Omental fat pad (tissue), 4 donors: ENCODE results near the gene FKRP. TPM values are rescaled to one million over a fixed set of nuclear protein-coding genes. Genes with fewer than 3 reads are reported as not detected.
A peak's percentile ranks its signal among the peaks of the same experiment; 100 is the strongest.

ENCODE experiments used
- ATAC-seq: fragments of 150-250 bp; one replicate; pipeline ENCODE4 v1.9.1; 2016; ENCODE audit warnings: mild to moderate bottlenecking, moderate library complexity; ENCODE audit not compliant: low FRiP score
- DNase-seq: peaks from one replicate; pipeline ENCODE4 v3.0.0-alpha.2; 2019; ENCODE audit warnings: low spot score
- total RNA-seq, 4 donors: library from RNA; depleted of rRNA; stranded (reverse); fragments of >200 nt; gene quantifications; one replicate each; pipeline ENCODE4 v1.1.0, GENCODE V29; 2016
- TF ChIP-seq, protein P1 (sequence below), 3 donors: fragments of 450-650 bp; IDR thresholded peaks; one replicate each; pipeline ENCODE4 v1.5.1; 2016 to 2017; ENCODE audit warnings: antibody characterized with exemption in 3 of 3, mild to moderate bottlenecking in 3 of 3, moderate library complexity in 2 of 3

FKRP gene
- total RNA-seq, 4 donors from 2014 or later = 9.2 to 20.5 (median 13.9) TPM

DNA sequence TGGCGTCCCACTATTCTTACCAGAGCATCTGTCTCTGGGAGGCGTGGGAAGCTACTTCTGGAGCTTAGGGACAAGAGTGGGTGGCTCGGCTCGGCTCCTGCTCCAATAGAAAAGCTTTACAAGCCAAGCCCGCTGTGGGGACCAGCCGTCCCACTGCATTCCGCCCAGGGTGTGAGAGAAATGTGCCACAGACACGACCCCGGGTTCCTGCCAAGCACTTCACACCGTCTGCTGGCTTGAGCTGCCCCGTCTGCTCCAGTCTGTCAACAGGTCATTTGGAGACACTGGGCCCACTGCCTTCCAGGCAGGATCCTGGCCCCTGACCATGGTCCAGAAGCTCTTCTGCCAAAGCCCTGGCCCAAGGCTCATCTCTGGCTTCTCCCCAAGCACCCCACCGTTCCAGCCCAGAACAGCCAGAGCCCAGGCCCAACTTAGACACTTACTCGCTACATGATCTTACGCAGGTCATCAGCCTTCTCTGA is 6.5 kb upstream of the FKRP start:
- TF ChIP-seq, protein P1, sequence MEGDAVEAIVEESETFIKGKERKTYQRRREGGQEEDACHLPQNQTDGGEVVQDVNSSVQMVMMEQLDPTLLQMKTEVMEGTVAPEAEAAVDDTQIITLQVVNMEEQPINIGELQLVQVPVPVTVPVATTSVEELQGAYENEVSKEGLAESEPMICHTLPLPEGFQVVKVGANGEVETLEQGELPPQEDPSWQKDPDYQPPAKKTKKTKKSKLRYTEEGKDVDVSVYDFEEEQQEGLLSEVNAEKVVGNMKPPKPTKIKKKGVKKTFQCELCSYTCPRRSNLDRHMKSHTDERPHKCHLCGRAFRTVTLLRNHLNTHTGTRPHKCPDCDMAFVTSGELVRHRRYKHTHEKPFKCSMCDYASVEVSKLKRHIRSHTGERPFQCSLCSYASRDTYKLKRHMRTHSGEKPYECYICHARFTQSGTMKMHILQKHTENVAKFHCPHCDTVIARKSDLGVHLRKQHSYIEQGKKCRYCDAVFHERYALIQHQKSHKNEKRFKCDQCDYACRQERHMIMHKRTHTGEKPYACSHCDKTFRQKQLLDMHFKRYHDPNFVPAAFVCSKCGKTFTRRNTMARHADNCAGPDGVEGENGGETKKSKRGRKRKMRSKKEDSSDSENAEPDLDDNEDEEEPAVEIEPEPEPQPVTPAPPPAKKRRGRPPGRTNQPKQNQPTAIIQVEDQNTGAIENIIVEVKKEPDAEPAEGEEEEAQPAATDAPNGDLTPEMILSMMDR (IDR thresholded peaks at IDR 0.05) = no peak
- ATAC-seq (no peak), DNase-seq (no peak)

DNA sequence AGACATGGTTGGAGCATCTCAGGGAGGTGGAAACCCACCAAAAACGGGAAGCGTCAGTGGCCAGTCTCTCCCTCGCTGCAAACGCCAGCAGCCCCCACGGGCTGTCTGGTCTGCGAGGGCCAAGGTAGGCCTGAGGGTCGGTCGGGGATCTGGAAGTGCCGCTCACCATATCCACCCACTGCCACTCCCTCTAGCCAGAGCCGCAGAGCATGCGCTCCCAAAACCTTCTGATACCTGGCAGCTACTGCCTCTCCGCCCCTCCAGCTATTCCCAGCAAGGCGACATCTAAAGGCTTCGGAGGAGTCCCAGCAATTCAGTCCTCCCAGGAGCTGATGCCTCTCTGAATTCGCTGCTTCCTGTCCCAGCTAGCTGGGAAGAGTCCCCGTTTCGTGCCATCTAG is 4.4 kb upstream of the FKRP start:
- TF ChIP-seq, protein P1 (IDR thresholded peaks at IDR 0.05) = no peak
- ATAC-seq (no peak), DNase-seq (no peak)

DNA sequence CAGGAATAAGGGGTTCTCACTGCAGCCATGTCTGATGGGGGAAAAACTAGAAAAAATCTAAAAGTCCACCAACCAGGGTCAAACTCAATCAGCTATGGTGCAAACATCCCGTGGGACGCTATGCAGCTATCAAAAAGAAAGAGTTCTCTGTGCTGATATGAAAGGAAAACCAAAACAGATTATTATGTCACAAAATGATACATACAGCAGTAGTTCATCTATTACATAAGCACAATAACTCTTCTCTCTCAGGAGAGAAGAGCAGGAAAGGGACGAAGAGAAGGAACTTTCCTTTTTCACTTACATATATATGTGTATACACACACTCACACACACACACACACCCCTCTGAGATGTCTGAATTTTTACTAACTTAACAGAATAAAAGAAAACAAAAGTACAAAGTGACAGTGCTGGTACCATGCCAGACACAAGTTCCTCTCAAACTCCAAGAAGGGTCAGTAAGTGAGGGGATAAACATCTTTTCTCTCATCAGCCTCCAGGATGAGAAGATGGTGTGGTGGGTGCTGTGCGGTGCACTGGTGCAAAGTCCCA is 2.9 kb upstream of the FKRP start:
- TF ChIP-seq, protein P1 (IDR thresholded peaks at IDR 0.05) = no peak

DNA sequence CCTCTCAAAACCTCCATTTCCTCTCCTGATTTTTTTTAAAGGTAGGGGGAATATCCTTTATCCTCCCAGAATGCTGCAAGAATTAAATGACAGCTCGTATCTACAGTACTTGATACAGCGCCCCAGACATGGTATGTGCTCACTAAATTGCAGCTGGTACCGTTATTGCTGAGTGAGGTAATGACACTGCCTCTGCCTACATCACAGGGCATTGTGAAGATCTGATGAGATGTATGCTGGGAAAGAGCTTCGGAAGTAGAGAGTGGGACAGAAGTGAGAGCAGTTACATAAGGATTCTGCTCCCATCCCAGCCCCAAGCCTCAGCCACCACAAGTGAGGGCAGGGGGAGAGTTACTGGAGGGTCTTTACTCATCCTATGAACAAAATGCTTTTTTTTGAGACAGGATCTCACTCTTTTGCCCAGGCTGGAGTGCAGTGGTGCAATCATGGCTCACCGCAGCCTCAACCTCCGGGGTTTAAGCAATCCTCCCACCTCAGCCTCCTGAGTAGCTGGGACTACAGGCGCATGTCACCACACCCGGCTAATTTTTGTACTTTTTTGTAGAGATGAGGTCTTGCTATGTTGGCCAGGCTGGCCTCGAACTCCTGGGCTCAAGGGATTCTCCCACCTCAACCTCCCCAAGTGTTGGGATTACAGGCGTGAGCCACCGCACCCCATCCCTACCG is 1.7 kb upstream of the FKRP start:
- DNase-seq = no peak
- no peak for ATAC-seq
- TF ChIP-seq, protein P1 (IDR thresholded peaks at IDR 0.05) = no peak

More for the DNA sequence above, 2.9 kb upstream of the FKRP start:
- ATAC-seq (no peak), DNase-seq (no peak)

DNA sequence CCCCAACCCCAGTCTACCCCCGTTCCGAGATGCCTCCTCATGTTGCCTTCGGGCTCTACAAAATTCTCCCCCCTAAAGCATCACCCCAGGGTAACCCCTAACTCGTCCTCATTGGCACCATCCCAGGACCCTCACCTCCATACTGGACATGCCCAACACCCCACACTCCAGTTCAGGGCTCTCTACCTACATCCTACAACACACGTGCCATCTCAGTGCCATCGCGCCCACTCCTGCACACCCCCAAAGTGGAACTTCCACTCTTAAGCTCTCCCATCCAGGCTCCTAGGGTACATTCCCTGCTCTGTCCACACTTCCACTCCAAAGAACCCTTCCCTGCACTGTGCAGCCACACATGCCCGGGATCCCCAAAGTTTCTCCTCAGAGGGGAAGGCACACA is 827 bp upstream of the FKRP start:
- ATAC-seq (no peak), DNase-seq (no peak)
- TF ChIP-seq, protein P1 (IDR thresholded peaks at IDR 0.05) = no peak

DNA sequence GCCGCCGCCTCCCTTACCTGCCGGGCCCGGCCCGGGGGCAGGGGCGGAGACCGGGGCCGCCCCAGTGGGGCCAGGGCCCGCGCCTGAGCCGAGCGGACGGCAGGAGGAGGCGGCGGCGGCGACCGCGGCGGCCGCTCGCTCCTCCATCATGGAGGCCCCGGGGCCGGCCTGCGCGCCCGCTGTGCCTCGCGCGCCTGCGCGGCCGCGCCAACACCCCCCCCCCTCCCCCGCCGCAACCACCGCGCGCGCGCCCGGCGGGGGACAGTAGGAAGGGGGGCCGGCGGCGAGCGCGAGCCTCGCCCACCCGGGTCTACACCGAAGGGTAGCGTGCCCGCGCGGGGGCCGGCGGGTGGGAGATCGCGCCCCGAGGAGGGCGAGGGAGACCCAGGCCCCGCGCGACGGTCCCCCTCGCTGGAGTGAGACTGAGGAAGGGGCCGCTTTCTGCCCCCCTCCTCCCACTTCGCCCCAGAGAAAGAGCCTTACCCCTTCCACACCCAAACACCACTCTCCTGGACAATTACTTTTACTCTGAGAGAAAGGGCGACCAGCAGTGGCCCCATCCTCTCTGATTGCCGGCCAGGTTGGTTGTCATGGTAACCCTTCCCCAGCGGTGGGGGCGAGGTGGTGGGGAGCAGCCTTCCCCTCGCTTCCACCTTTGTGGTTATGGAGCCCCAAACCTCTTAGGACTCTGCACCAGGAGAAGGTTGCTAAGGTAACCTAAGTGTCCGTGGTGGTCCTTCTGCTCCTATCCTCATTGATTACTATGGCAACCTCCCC is 612 bp downstream of the FKRP start, which contains the start of gene STRN4:
Gene STRN4 (minus strand): TSS at position 170 of the 777 bp plus-strand sequence. CDS start 20 bp downstream, at position 150.
- TF ChIP-seq, protein P1 (IDR thresholded peaks at IDR 0.05) = no peak
- ATAC-seq (peak; percentile 67), DNase-seq (no peak)
